Esophagus squamous epithelium (tissue), 5 donors: ENCODE measurements around the gene LAMA3. TPM values are rescaled to one million over a fixed set of nuclear protein-coding genes. Genes with fewer than 3 reads are reported as not detected.

Experiments used
- DNase-seq: peaks from one replicate; lab custom pipeline; 2025; lab: John Stamatoyannopoulos, UW
- H3K27ac ChIP-seq, 4 donors: fragments of 200-600 bp; sonication (generic); one replicate each; pipeline ENCODE4 v1.5.1; 2016 to 2019; ENCODE audit warnings: mild to moderate bottlenecking in 1 of 4
- H3K27me3 ChIP-seq, 4 donors: fragments of 200-600 bp; sonication (generic); 1 replicate in 3 of 4; 2 replicates in 1 of 4; pipeline versions ENCODE4 v1.5.1 to v1.6.0; 2017 to 2021; ENCODE audit warnings: antibody characterized with exemption in 1 of 4
- H3K36me3 ChIP-seq, 3 donors: fragments of 200-600 bp; sonication (generic); one replicate each; pipeline ENCODE4 v1.5.1; 2016 to 2019
- H3K4me1 ChIP-seq, 3 donors: fragments of 200-600 bp; sonication (generic); one replicate each; pipeline ENCODE4 v1.5.1; 2017 to 2019
- H3K4me3 ChIP-seq, 4 donors: fragments of 200-600 bp; sonication (generic); 1 replicate in 3 of 4; 2 replicates in 1 of 4; pipeline ENCODE4 v1.5.1; 2016 to 2019; ENCODE audit warnings: mild to moderate bottlenecking in 2 of 4, moderate library complexity in 1 of 4
- H3K9me3 ChIP-seq, 3 donors: fragments of 200-600 bp; sonication (generic); one replicate each; pipeline ENCODE4 v1.5.1; 2016 to 2019
- CTCF ChIP-seq, 6 experiments: fragments of 450-650 bp in 4 of 6; fragments of 200-600 bp in 2 of 6; sonication (generic) in 2 of 6; IDR thresholded peaks; one replicate each; pipeline ENCODE4 v1.5.1; 2016 to 2019; ENCODE audit warnings: antibody characterized with exemption in 6 of 6, mild to moderate bottlenecking in 4 of 6, moderate library complexity in 4 of 6
- POLR2A ChIP-seq, 4 donors: fragments of 450-650 bp; IDR thresholded peaks; one replicate each; pipeline ENCODE4 v1.6.1; 2017; ENCODE audit warnings: antibody characterized with exemption in 4 of 4, mild to moderate bottlenecking in 4 of 4, moderate library complexity in 3 of 4
- WGBS, 2 donors: methylation state at CpG; one replicate each; pipeline ENCODE4 v1.1.5; 2018; 5-methylcytosine and 5-hydroxymethylcytosine counted together
- intact Hi-C: fragments of 100-400 bp; cut with DNase I; formaldehyde crosslinking; loops from one replicate; pipeline ENCODE4 v1.15.0; 2022
- total RNA-seq, 4 donors: library from RNA; depleted of rRNA; stranded (reverse); fragments of >200 nt; gene quantifications; one replicate each; pipeline ENCODE4 v1.1.0, GENCODE V29; 2016
- donor health status: DM: yes; HTN: yes; CAD: no.

Gene LAMA3
- total RNA-seq, 4 donors from 2014 or later: 28.7 to 81.3 (median 44.8) TPM

- Histone ChIP-seq H3K4me3 (no peak overlapping the region), H3K27me3 (no peaks in the 10 kb centered on the region), H3K27ac (no peak overlapping the region), H3K9me3 (no peaks in the 10 kb centered on the region), H3K4me1 (no peaks in the 10 kb centered on the region), H3K36me3 (peaks cover 0 to 52% (median 0%) of the 10 kb centered on the region in 3 donors)
- TF ChIP-seq CTCF (IDR thresholded peaks at IDR 0.05) (no peak), POLR2A (IDR thresholded peaks at IDR 0.05) (no peak)
- WGBS, 2 donors: 93 to 96% methylated on average over 4 of the region's 4 CpGs
- intact Hi-C loops: no loop called here
- DNase-seq: no peak
These were observed 163.2 kb downstream of the LAMA3 start for GRCh38 chr18:23852236-23853045.

GRCh38 chr18:23853448-23854195 lies 164.4 kb downstream of the LAMA3 start:
- Histone ChIP-seq H3K9me3 (no peaks in the 10 kb centered on the region), H3K36me3 (peaks cover 0 to 52% (median 0%) of the 10 kb centered on the region in 3 donors), H3K4me1 (no peaks in the 10 kb centered on the region), H3K27ac (no peak overlapping the region), H3K4me3 (no peak overlapping the region), H3K27me3 (no peaks in the 10 kb centered on the region)
- intact Hi-C loops: no loop called here
- no peak for TF ChIP-seq CTCF (IDR thresholded peaks at IDR 0.05)
- TF ChIP-seq POLR2A (IDR thresholded peaks at IDR 0.05): no peak
- no peak for DNase-seq
- WGBS, 2 donors: 72 to 89% methylated on average over 6 to 7 of the region's 8 CpGs

- intact Hi-C loops: no loop called here
- TF ChIP-seq CTCF (IDR thresholded peaks at IDR 0.05): no peak
- TF ChIP-seq POLR2A (IDR thresholded peaks at IDR 0.05): no peak
- 80 to 98% methylated on average over 5 of the region's 5 CpGs for WGBS, 2 donors
- Histone ChIP-seq H3K27me3 (no peaks in the 10 kb centered on the region), H3K4me1 (no peaks in the 10 kb centered on the region), H3K4me3 (no peak overlapping the region), H3K27ac (no peak overlapping the region), H3K9me3 (no peaks in the 10 kb centered on the region), H3K36me3 (peaks cover 0 to 59% (median 0%) of the 10 kb centered on the region in 3 donors)
- DNase-seq: no peak
These were observed 166.5 kb downstream of the LAMA3 start for GRCh38 chr18:23855721-23856120.

DNA sequence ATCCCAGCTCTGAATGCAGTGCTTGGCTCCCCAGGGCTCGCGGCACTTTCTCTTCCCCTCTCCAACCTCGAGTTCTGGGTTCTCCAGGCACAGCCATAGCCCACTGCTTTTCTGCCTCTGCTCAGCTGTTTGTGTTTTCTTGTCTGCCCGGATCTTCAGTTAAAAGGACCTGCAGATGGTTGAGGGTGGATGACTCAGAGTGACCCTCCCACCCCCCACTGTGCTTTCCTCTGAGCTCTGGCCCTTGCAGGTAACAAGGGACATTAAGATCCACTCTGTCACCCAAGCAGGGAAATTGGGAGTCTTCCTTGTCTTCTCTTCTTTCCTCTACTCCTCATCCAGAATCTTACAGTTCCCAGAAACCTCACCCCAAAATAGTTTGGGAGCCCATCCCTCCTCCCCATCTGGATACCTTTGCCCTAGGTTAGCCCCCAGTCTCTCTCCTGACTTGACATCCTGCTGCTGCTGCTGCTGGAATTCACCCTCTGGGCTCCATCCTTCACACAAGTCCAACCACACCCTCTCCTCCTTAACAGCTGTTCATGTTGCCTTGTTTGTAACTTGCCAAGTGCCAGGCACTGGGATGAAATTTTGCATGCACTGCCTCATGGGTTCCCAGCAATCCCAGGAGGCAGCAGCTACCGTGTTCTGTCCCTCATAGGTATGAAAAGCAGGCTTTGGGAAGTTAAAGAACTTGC lies 167.4 kb downstream of the LAMA3 start:
- no peaks in the 10 kb centered on the region for H3K27me3 ChIP-seq
- no peak overlapping the region for H3K4me3 ChIP-seq
- TF ChIP-seq CTCF (IDR thresholded peaks at IDR 0.05) (no peak), POLR2A (IDR thresholded peaks at IDR 0.05) (no peak)
- intact Hi-C loops: no loop called here
- H3K4me1 ChIP-seq: peaks cover 0 to 2% (median 0%) of the 10 kb centered on the region in 3 donors
- 69% methylated on average over 5 of the region's 5 CpGs for WGBS, 2 donors
- peaks cover 0 to 59% (median 0%) of the 10 kb centered on the region in 3 donors for H3K36me3 ChIP-seq
- no peak overlapping the region for H3K27ac ChIP-seq
- H3K9me3 ChIP-seq: no peaks in the 10 kb centered on the region
- DNase-seq: no peak
